ENCODE data around the gene CAPNS1.
A peak's percentile ranks its signal among the peaks of the same experiment; 100 is the strongest.

Gene CAPNS1

DNA sequence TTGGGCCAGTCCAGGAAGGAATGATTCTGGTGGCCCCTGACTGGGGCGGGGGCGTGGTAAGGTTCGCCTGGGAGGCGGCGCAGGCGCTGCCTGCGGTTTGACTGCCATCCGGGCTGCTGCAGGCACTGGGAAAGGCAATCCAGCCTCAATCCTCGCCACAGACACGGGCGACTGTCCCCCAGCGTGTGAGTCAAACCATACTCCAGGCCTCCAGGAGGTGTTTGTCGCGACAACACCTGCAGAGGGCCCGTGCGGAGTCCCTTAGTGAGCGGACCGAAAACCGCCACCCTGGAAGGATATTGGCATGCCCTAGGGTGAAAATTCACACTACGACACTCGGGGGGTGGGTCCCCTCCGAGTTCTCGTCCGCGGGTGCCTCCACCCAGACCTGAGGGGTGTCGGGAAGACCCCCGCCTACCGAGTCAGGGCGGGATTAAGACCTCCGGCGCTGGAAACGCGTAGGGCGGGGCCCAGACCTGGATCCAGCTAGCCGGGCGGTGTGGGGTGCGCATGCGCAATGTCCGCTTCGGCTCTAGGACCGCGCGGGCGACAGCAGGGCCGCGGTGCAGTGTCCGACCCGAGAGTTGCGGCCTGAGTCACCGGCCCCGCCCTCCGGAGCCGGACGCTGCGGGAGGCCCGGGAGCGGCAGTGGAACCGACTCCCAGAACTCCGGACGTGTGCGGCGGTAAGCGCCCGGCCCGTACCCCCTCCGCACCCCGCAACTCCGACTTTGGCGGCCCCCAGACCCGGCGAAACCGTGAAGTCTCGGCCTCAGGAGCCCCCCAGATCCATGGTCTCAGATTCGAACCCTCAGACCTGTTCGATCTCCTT lies at the start of gene CAPNS1:
Gene CAPNS1 (plus strand): TSS at position 594 of the 831 bp plus-strand sequence. CDS start 946 bp downstream, outside the sequence.
- Histone ChIP-seq H3K79me2 (peaks cover 7% of the 10 kb centered on the region), H2AFZ (peak within 1 kb of the TSS; percentile 92), H3K27ac (peak within 1 kb of the TSS; percentile 94), H3K36me3 (ENCODE audit: control insufficient read depth, insufficient read depth, low read length) (no peaks in the 10 kb centered on the region), H3K4me1 (peaks cover 8% of the 10 kb centered on the region), H3K4me3 (ENCODE audit: low read depth, low read length) (peak within 1 kb of the TSS; percentile 100), H3K27me3 (ENCODE audit: control insufficient read depth, insufficient read depth, low read length) (no peaks in the 10 kb centered on the region), H3K4me2 (ENCODE audit: low read length) (peak within 1 kb of the TSS; percentile 96), H3K9ac (peak within 1 kb of the TSS; percentile 82), H3K9me3 (ENCODE audit: control insufficient read depth, low read length) (no peaks in the 10 kb centered on the region)
- TF ChIP-seq, protein P1, sequence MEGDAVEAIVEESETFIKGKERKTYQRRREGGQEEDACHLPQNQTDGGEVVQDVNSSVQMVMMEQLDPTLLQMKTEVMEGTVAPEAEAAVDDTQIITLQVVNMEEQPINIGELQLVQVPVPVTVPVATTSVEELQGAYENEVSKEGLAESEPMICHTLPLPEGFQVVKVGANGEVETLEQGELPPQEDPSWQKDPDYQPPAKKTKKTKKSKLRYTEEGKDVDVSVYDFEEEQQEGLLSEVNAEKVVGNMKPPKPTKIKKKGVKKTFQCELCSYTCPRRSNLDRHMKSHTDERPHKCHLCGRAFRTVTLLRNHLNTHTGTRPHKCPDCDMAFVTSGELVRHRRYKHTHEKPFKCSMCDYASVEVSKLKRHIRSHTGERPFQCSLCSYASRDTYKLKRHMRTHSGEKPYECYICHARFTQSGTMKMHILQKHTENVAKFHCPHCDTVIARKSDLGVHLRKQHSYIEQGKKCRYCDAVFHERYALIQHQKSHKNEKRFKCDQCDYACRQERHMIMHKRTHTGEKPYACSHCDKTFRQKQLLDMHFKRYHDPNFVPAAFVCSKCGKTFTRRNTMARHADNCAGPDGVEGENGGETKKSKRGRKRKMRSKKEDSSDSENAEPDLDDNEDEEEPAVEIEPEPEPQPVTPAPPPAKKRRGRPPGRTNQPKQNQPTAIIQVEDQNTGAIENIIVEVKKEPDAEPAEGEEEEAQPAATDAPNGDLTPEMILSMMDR (IDR thresholded peaks at IDR 0.05): peak; percentile 13

DNA sequence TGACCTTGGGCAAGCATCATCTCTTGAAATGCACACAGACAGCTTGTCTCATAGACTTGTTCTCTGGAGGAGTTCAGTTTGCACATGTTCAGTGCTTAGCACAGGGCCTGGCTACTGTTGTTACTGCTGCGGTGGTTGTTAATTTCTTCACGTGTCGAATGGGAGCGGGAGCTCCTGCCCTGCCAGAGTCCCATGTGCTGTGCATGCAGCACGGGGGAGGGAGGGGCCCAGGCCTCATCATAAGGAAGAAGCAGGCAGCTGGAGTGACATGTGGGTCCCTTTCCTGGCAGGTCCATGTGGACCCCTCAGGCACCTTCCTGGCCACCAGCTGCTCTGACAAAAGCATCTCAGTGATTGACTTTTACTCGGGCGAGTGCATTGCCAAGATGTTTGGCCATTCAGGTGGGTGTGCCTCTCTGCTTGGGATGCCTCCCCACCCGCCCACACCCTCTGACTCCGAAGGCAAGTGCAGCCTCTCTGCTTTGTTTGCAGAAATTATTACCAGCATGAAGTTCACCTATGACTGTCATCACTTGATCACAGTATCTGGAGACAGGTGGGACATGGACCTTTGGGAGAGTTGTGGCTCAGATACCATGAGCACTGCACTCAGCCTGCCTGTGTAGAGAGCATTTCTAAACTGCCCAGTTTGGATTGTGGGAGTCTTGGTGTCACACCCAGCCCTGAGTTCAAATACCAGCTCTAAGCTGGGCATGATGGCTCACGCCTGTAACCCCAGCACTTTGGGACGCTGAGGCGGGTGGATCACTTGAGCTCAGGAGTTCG lies 48.8 kb upstream of the CAPNS1 start:
- TF ChIP-seq, protein P1 (IDR thresholded peaks at IDR 0.05): no peak
- Histone ChIP-seq H3K79me2 (no peaks in the 10 kb centered on the region), H3K4me2 (ENCODE audit: low read length) (no peak overlapping the region), H3K4me3 (ENCODE audit: low read depth, low read length) (no peak overlapping the region), H2AFZ (no peak overlapping the region), H3K27ac (no peak overlapping the region), H3K4me1 (no peaks in the 10 kb centered on the region), H3K9me3 (ENCODE audit: control insufficient read depth, low read length) (no peaks in the 10 kb centered on the region), H3K9ac (no peak overlapping the region), H3K36me3 (ENCODE audit: control insufficient read depth, insufficient read depth, low read length) (no peaks in the 10 kb centered on the region), H3K27me3 (ENCODE audit: control insufficient read depth, insufficient read depth, low read length) (no peaks in the 10 kb centered on the region)

- no peak overlapping the region for H3K4me2 ChIP-seq (ENCODE audit: low read length)
- no peak overlapping the region for H3K9ac ChIP-seq
- no peak overlapping the region for H2AFZ ChIP-seq
- no peak overlapping the region for H3K27ac ChIP-seq
- TF ChIP-seq, protein P1 (IDR thresholded peaks at IDR 0.05): no peak
- H3K79me2 ChIP-seq: no peaks in the 10 kb centered on the region
- H3K9me3 ChIP-seq (ENCODE audit: control insufficient read depth, low read length): no peaks in the 10 kb centered on the region
- H3K27me3 ChIP-seq (ENCODE audit: control insufficient read depth, insufficient read depth, low read length): no peaks in the 10 kb centered on the region
- H3K36me3 ChIP-seq (ENCODE audit: control insufficient read depth, insufficient read depth, low read length): no peaks in the 10 kb centered on the region
- no peaks in the 10 kb centered on the region for H3K4me1 ChIP-seq
- H3K4me3 ChIP-seq (ENCODE audit: low read depth, low read length): no peak overlapping the region
Observed at GRCh38 chr19:36092566-36092965, 47.3 kb upstream of the CAPNS1 start.

DNA sequence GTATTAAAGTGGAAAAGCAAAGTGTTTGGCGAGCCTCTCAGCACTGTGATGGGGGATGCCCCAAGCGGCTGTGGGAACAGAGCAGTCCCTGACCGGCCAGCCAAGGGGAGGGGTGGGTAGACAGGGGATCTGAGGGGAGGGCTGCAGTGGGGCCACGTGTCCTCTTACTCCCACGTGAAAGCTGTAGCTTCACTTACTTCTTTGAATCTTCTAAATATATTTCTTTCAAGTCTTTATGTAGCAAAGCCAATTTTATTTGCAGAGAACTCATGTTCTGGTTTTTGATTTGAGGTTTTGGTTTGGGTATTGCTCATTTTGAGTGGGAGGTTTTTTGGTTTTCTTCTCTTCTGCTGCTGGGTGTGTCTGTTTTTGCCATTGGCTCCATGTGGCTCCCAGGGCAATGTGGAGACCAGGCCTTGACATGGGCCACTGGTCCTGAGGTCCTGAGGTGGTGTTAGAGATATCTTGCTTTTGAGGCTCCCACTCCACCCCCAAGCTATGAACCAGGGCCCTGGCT lies 46.7 kb upstream of the CAPNS1 start:
- Histone ChIP-seq H3K9me3 (ENCODE audit: control insufficient read depth, low read length) (no peaks in the 10 kb centered on the region), H3K4me2 (ENCODE audit: low read length) (no peak overlapping the region), H3K4me1 (no peaks in the 10 kb centered on the region), H2AFZ (no peak overlapping the region), H3K27me3 (ENCODE audit: control insufficient read depth, insufficient read depth, low read length) (no peaks in the 10 kb centered on the region), H3K4me3 (ENCODE audit: low read depth, low read length) (no peak overlapping the region), H3K27ac (no peak overlapping the region), H3K36me3 (ENCODE audit: control insufficient read depth, insufficient read depth, low read length) (no peaks in the 10 kb centered on the region), H3K79me2 (no peaks in the 10 kb centered on the region), H3K9ac (no peak overlapping the region)
- TF ChIP-seq, protein P1 (IDR thresholded peaks at IDR 0.05): no peak
